ENCODE measurements around the gene RTN4RL1. TPM values are rescaled to one million over a fixed set of nuclear protein-coding genes. Genes with fewer than 3 reads are reported as not detected.
A peak's percentile ranks its signal among the peaks of the same experiment; 100 is the strongest.

The RTN4RL1 gene
- total and polyA plus RNA-seq, 2 of the 4 experiments (the other 2 are of a cell fraction), result under 0.01 to 0.03 TPM

- WGBS, 2 experiments (ENCODE audit: extremely low coverage in 2 of 2, insufficient read length in 1 of 2), result 95% methylated on average over 7 of the region's 29 CpGs; no CpG with 5 or more reads in 1 of the 2 experiments
- Histone ChIP-seq H2BK15ac (ENCODE audit: low read depth, low read length) (no peak overlapping the region), H3K4ac (ENCODE audit: low read depth, low read length) (peak overlapping the region; percentile 0; the same call in 1 of the 2 replicates), H3K4me3 (ENCODE audit: insufficient read depth, low read depth, low read length) (no peak overlapping the region), H2AFZ (replicated peaks; ENCODE audit: low read length, poor library complexity) (no peak overlapping the region), H3K9me1 (ENCODE audit: insufficient read depth, low read length) (peaks cover 16% of the 10 kb centered on the region), H4K5ac (ENCODE audit: low read depth, low read length) (no peak overlapping the region), H3K4me2 (ENCODE audit: low read depth, low read length) (no peak overlapping the region), H4K20me1 (ENCODE audit: insufficient read depth, low read length) (peaks cover 6% of the 10 kb centered on the region; the same call in 1 of the 2 replicates), H2BK20ac (ENCODE audit: low read depth, low read length) (no peak overlapping the region), H2AK5ac (ENCODE audit: low read depth, low read length) (peak overlapping the region; percentile 70), H3K9ac (ENCODE audit: low read depth, low read length) (no peak overlapping the region), H2BK5ac (ENCODE audit: low read depth, low read length, poor library complexity, severe bottlenecking) (peak overlapping the region; percentile 47), H3K36me3 (ENCODE audit: control insufficient read depth, insufficient read depth, low read length) (peaks cover 39% of the 10 kb centered on the region), H3K79me1 (ENCODE audit: low read depth in 1 of 2, low read length in 2 of 2) (peaks cover 16 to 36% of the 10 kb centered on the region in 2 experiments), H3K14ac (replicated peaks; ENCODE audit: low read depth, low read length) (no peak overlapping the region), H2BK120ac (ENCODE audit: low read depth, low read length) (peak overlapping the region; percentile 8; the same call in 1 of the 2 replicates), H2AK9ac (replicated peaks; ENCODE audit: low read depth, low read length, poor library complexity) (peak overlapping the region; percentile 67), H3K18ac (ENCODE audit: low read depth, low read length) (no peak overlapping the region), H4K8ac (ENCODE audit: low read depth in 2 of 2, low read length in 2 of 2) (no peak overlapping the region), H3K56ac (ENCODE audit: extremely low read depth, insufficient read depth, low read length) (no peak overlapping the region), H3K9me3 (ENCODE audit: control insufficient read depth, insufficient read depth, low read length) (no peaks in the 10 kb centered on the region), H3K4me1 (ENCODE audit: control insufficient read depth, insufficient read depth, low read length) (peaks cover 17% of the 10 kb centered on the region), H3K27me3 (ENCODE audit: control insufficient read depth, insufficient read depth, low read length) (no peaks in the 10 kb centered on the region), H3K27ac (ENCODE audit: insufficient read depth, low read length) (no peak overlapping the region), H4K91ac (ENCODE audit: insufficient read depth, low read depth, low read length) (peak overlapping the region; percentile 66; the same call in 1 of the 2 replicates), H3K23ac (ENCODE audit: low read depth, low read length) (no peak overlapping the region)
- DNase-seq (no peak), ATAC-seq (ENCODE audit: low read depth) (no peak)
- in situ Hi-C loops (cut with MboI; ENCODE audit: low sequenced_read_pairs), result loop anchor here (25.0 kb wide), 1 partner anchor 324 kb away; the partner anchor contains the start of genes TLCD2 and WDR81
- CTCF ChIA-PET, result interaction anchor here (0.7 kb wide), 1 partner anchor 891 kb away, joined by 3 read pairs; no protein-coding TSS in a partner anchor
- dilution Hi-C loops (cut with HindIII; ENCODE audit: low sequenced_read_pairs, unreplicated experiment), result no loop called here
- no TSS peak for BruUV-seq (replicated peaks)
- POLR2A ChIA-PET (ENCODE audit: unreplicated experiment), result no interaction called here
- intact Hi-C loops (cut with micrococcal nuclease), result no loop called here
- TF ChIP-seq NFE2L2 (IDR thresholded peaks at IDR 0.05; ENCODE audit: low read depth, low read length) (no peak), USF2 (IDR thresholded peaks at IDR 0.05; ENCODE audit: low read depth, low read length) (no peak), MAZ (IDR thresholded peaks at IDR 0.05; ENCODE audit: borderline replicate concordance, low read depth, low read length) (no peak), CHD1 (IDR thresholded peaks at IDR 0.05; ENCODE audit: low read depth, low read length) (no peak), SMC3 (IDR thresholded peaks at IDR 0.05; ENCODE audit: low read depth, low read length) (no peak), MAFK (IDR thresholded peaks at IDR 0.05; ENCODE audit: low read depth, low read length) (no peak), RFX5 (IDR thresholded peaks at IDR 0.05; ENCODE audit: low read depth, low read length) (no peak), RAD21 (IDR thresholded peaks at IDR 0.05; ENCODE audit: low read length) (no peak), POLR2A (IDR thresholded peaks at IDR 0.05; ENCODE audit: low read depth, low read length) (no peak), CEBPB (IDR thresholded peaks at IDR 0.05; ENCODE audit: low read depth, low read length) (no peak), CTCF (conservative IDR thresholded peaks at IDR 0.05; ENCODE audit: low read depth, low read length) (no peak), ELK1 (IDR thresholded peaks at IDR 0.05; ENCODE audit: borderline replicate concordance, low read depth, low read length) (no peak), RCOR1 (IDR thresholded peaks at IDR 0.05; ENCODE audit: insufficient replicate concordance, low read length) (no peak)
Measured at GRCh38 chr17:2035541-2036488, 10.7 kb upstream of the RTN4RL1 start.
